HCT116 (cell line): Measurements from ENCODE around the gene CALN1. TPM values are rescaled to one million over a fixed set of nuclear protein-coding genes. Genes with fewer than 3 reads are reported as not detected.
"Not testable (repeated sequence)": the region's sequence is repeated elsewhere in the genome, so short reads cannot be mapped to it uniquely, and the experiment has no call there.

ENCODE experiments used
- ATAC-seq: fragments of 200-7000 bp; cut with Tn5 transposase; 2 replicates; pipeline ENCODE4 v1.9.1; 2020; ENCODE audit warnings: mild to moderate bottlenecking, moderate library complexity
- Bru-seq: library from RNA; stranded (reverse); fragments of 400-500 nt; gene quantifications from one replicate; lab custom pipeline; 2021; lab: Mats Ljungman, UMichigan
- BruChase-seq, 2 experiments: library from RNA; stranded (reverse); fragments of 400-500 nt; gene quantifications; one replicate each; lab custom pipeline; 2021; lab: Mats Ljungman, UMichigan
- BruUV-seq: library from RNA; stranded (reverse); fragments of 400-500 nt; replicated peaks from 2 replicates; lab custom pipeline; 2021; lab: Mats Ljungman, UMichigan
- CTCF ChIA-PET: fragments of 300-600 bp; sonication (Branson Sonifier 250); formaldehyde crosslinking; loops from one replicate; lab custom pipeline; 2021; ENCODE audit warnings: antibody characterized with exemption; lab: Charles Lee
- POLR2A ChIA-PET: fragments of 300-600, 350-600 bp; sonication (Branson Sonifier 250); formaldehyde crosslinking; loops from one replicate; lab custom pipeline; 2021; ENCODE audit warnings: antibody characterized with exemption; lab: Charles Lee
- RAD21 ChIA-PET, 2 experiments: fragments of 300-600 bp; sonication (Branson Sonifier 250); formaldehyde crosslinking; loops; one replicate each; lab custom pipeline; 2023; ENCODE audit warnings: low total read pairs in 2 of 2; ENCODE audit not compliant: uncharacterized antibody in 2 of 2, unreplicated experiment in 2 of 2, low non-redundant PET in 1 of 2; lab: Charles Lee
- DNase-seq: peaks from one replicate; pipeline ENCODE4 v3.0.0-alpha.2; 2010; ENCODE audit warnings: low read depth, low spot score
- H2AFZ ChIP-seq: fragments of 200-600 bp; shearing (Covaris generic), sonication (generic); 2 replicates; pipeline ENCODE4 v1.6.1; 2017; ENCODE audit warnings: low read depth, mixed run types, mixed read lengths, antibody characterized with exemption, low read length; ENCODE audit not compliant: poor library complexity, severe bottlenecking
- H3K27ac ChIP-seq: 2 replicates; pipeline ENCODE4 v1.5.1; 2012; ENCODE audit warnings: low read depth, low read length
- H3K27me3 ChIP-seq: fragments of 200-600 bp; sonication (generic); 2 replicates; pipeline ENCODE4 v1.6.1; 2016; ENCODE audit warnings: mixed run types, low read length, mixed read lengths; ENCODE audit not compliant: insufficient read depth
- H3K36me3 ChIP-seq, 2 experiments: fragments of 200-500 bp in 1 of 2; fragments of 200-600 bp in 1 of 2; sonication (Bioruptor generic) in 1 of 2; sonication (generic) in 1 of 2; 2 replicates each; pipeline versions ENCODE4 v1.5.1 to v1.6.1; 2014 to 2016; ENCODE audit warnings: low read length in 2 of 2, inconsistent platforms in 1 of 2, mixed read lengths in 1 of 2, mixed run types in 1 of 2; ENCODE audit not compliant: insufficient read depth in 2 of 2, control insufficient read depth in 1 of 2
- H3K4me1 ChIP-seq, 2 experiments: fragments of 200-600 bp in 1 of 2; sonication (generic) in 1 of 2; 2 replicates each; pipeline versions ENCODE4 v1.5.1 to v1.6.1; 2012 to 2017; ENCODE audit warnings: low read length in 2 of 2, inconsistent platforms in 1 of 2, mild to moderate bottlenecking in 1 of 2, mixed read lengths in 1 of 2, mixed run types in 1 of 2, moderate library complexity in 1 of 2; ENCODE audit not compliant: insufficient read depth in 2 of 2, control insufficient read depth in 1 of 2
- H3K4me2 ChIP-seq: fragments of 200-600 bp; sonication (generic); 2 replicates; pipeline ENCODE4 v1.6.1; 2017; ENCODE audit warnings: mixed run types, low read length, mixed read lengths
- H3K4me3 ChIP-seq, 2 experiments: fragments of 200-600 bp in 1 of 2; sonication (generic) in 1 of 2; replicated peaks in 1 of 2; 2 replicates each; pipeline ENCODE4 v1.5.1; 2011 to 2016; ENCODE audit warnings: low read length in 2 of 2, control low read depth in 1 of 2, low read depth in 1 of 2, mild to moderate bottlenecking in 1 of 2, mixed read lengths in 1 of 2, mixed run types in 1 of 2
- H3K79me2 ChIP-seq: fragments of 200-600 bp; sonication (generic); 2 replicates; pipeline ENCODE4 v1.6.1; 2017; ENCODE audit warnings: mild to moderate bottlenecking, mixed run types, low read length, moderate library complexity, mixed read lengths; ENCODE audit not compliant: insufficient read depth
- H3K9ac ChIP-seq: fragments of 200-600 bp; sonication (generic); 2 replicates; pipeline ENCODE4 v1.6.1; 2016; ENCODE audit warnings: low read length, mixed read lengths
- H3K9me2 ChIP-seq: fragments of 200-600 bp; sonication (generic), shearing (Covaris generic); 2 replicates; pipeline ENCODE4 v1.6.1; 2017; ENCODE audit warnings: mixed run types, mild to moderate bottlenecking, moderate library complexity; ENCODE audit not compliant: insufficient read depth
- H3K9me3 ChIP-seq, 2 experiments: fragments of 200-500 bp in 1 of 2; fragments of 200-600 bp in 1 of 2; sonication (Bioruptor generic) in 1 of 2; sonication (generic) in 1 of 2; 2 replicates each; pipeline ENCODE4 v1.6.1; 2014 to 2017; ENCODE audit warnings: low read length in 2 of 2, mixed read lengths in 2 of 2, inconsistent platforms in 1 of 2, low read depth in 1 of 2, mild to moderate bottlenecking in 1 of 2, mixed run types in 1 of 2, moderate library complexity in 1 of 2; ENCODE audit not compliant: control insufficient read depth in 1 of 2, insufficient read depth in 1 of 2
- H4K20me1 ChIP-seq: fragments of 200-600 bp; sonication (generic), shearing (Covaris generic); 2 replicates; pipeline ENCODE4 v1.6.1; 2017; ENCODE audit warnings: mixed run types, mild to moderate bottlenecking, moderate library complexity; ENCODE audit not compliant: insufficient read depth
- ZFX ChIP-seq: fragments of 450-650 bp; IDR thresholded peaks from 2 replicates; pipeline ENCODE4 v1.6.1; 2017
- intact Hi-C: fragments of 100-400 bp; cut with micrococcal nuclease; formaldehyde crosslinking; loops from 2 replicates; pipeline ENCODE4 v1.10.0; 2022
- long read RNA-seq: library from polyadenylated mRNA; unstranded; transcript quantifications from one replicate; pipeline ENCODE4 v2.0.0, GENCODE V29; 2021; ENCODE audit not compliant: unreplicated experiment
- polyA plus RNA-seq: library from polyadenylated mRNA; unstranded; fragments of >200 nt; gene quantifications from 2 replicates; pipeline ENCODE4 v1.2.1, GENCODE V29; 2012; ENCODE audit warnings: missing spikeins
- total RNA-seq: library from RNA; stranded (reverse); gene quantifications from one replicate; pipeline ENCODE4 v1.2.1, GENCODE V29; 2021; ENCODE audit not compliant: unreplicated experiment
- TF ChIP-seq, protein P1 (sequence below): IDR thresholded peaks from 2 replicates; pipeline ENCODE4 v1.6.1; 2012
- TF ChIP-seq, protein P2 (sequence below), 3 experiments: fragments of 200-600 bp in 1 of 3; sonication (generic) in 1 of 3; IDR thresholded peaks in 2 of 3; conservative IDR thresholded peaks in 1 of 3; 2 replicates each; pipeline ENCODE4 v1.5.1; 2012 to 2017; ENCODE audit warnings: low read depth in 2 of 3, low read length in 2 of 3, antibody characterized with exemption in 1 of 3, borderline replicate concordance in 1 of 3, control low read depth in 1 of 3, mild to moderate bottlenecking in 1 of 3, mixed read lengths in 1 of 3, mixed run types in 1 of 3, moderate library complexity in 1 of 3; ENCODE audit not compliant: insufficient read depth in 1 of 3

Gene CALN1
- total RNA-seq (0.17 TPM), Bru-seq, nascent RNA (percentile 18 among the genes with signal in this experiment), BruChase-seq, experiment 1, labeled RNA remaining after a 6-hour chase (percentile 18 among the genes with signal in this experiment), BruChase-seq, experiment 2, labeled RNA remaining after a 2-hour chase (percentile 24 among the genes with signal in this experiment)
- 0.04 TPM in 1 of 2 replicates, not detected in the other for polyA plus RNA-seq
- long read RNA-seq: 0 reads

DNA sequence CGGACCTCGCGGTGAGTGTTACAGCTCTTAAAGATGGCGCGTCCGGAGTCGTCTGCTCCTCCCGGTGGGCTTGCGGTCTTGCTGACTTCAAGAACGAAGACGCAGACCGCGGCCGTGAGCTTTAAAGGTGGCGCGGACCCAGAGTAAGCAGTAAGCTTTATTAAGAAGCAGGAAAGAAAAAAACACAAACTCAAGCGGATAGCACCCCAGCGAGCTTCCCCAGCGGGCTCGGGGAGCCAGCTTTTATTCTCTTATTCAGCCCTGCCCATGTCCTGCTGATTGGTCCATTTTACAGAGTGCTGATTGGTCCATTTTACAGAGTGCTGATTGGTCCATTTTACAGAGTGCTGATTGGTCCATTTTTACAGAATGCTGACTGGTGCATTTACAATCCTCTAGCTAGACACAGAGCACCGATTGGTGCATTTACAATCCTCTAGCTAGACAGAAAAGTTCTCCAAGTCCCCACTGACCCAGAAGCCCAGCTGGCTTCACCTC is at the start of gene CALN1:
TSS of gene CALN1 (minus strand) at position 218 of the 498 bp plus-strand sequence.
- H2AFZ ChIP-seq, ATAC-seq, H3K4me1 ChIP-seq, intact Hi-C loops, H3K27ac ChIP-seq, H3K9me2 ChIP-seq, H3K79me2 ChIP-seq, H3K36me3 ChIP-seq, DNase-seq, H3K4me3 ChIP-seq, POLR2A ChIA-PET, RAD21 ChIA-PET, CTCF ChIA-PET, H3K9me3 ChIP-seq, H4K20me1 ChIP-seq, BruUV-seq, H3K9ac ChIP-seq, H3K4me2 ChIP-seq: not testable (repeated sequence)
- H3K27me3 ChIP-seq: 0 out of 2 replicates have a peak, but pooled peaks cover 12% of the 10 kb centered on the region

DNA sequence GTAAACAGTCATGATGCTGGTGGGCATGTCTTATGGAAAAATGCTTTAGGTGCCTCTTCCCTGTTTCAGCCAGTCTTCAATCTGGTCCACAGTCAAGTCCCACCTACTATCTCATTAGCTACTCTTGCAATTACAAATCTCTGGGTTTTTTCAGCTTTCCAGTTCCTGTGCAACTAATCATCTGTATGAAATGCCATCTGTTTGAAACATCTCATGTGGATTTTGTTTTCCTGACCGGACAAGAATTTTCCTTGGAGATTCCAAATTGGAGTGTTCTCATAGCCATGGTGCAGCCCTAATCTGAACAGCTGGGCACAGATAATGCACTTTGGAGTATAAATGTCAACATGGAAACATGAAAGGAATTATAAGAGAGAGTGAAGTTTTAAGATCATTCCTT is 41.3 kb upstream of the CALN1 start:
- Histone ChIP-seq H3K9ac (no peak overlapping the region), H2AFZ (no peak overlapping the region), H3K27me3 (no peaks in the 10 kb centered on the region), H3K4me1 (no peaks in the 10 kb centered on the region), H3K9me3 (no peaks in the 10 kb centered on the region), H3K27ac (no peak overlapping the region), H3K79me2 (no peaks in the 10 kb centered on the region), H3K4me3 (no peak overlapping the region), H4K20me1 (no peaks in the 10 kb centered on the region; the same call in 1 of the 2 replicates), H3K36me3 (no peaks in the 10 kb centered on the region), H3K9me2 (no peaks in the 10 kb centered on the region), H3K4me2 (no peak overlapping the region)
- ChIA-PET POLR2A (no interaction called here), CTCF (no interaction called here), RAD21 (no interaction called here)
- intact Hi-C loops: no loop called here
- ATAC-seq (no peak), DNase-seq (no peak)
- TF ChIP-seq ZFX: no peak
- TF ChIP-seq, protein P1, sequence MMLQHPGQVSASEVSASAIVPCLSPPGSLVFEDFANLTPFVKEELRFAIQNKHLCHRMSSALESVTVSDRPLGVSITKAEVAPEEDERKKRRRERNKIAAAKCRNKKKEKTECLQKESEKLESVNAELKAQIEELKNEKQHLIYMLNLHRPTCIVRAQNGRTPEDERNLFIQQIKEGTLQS: no peak
- TF ChIP-seq, protein P2, sequence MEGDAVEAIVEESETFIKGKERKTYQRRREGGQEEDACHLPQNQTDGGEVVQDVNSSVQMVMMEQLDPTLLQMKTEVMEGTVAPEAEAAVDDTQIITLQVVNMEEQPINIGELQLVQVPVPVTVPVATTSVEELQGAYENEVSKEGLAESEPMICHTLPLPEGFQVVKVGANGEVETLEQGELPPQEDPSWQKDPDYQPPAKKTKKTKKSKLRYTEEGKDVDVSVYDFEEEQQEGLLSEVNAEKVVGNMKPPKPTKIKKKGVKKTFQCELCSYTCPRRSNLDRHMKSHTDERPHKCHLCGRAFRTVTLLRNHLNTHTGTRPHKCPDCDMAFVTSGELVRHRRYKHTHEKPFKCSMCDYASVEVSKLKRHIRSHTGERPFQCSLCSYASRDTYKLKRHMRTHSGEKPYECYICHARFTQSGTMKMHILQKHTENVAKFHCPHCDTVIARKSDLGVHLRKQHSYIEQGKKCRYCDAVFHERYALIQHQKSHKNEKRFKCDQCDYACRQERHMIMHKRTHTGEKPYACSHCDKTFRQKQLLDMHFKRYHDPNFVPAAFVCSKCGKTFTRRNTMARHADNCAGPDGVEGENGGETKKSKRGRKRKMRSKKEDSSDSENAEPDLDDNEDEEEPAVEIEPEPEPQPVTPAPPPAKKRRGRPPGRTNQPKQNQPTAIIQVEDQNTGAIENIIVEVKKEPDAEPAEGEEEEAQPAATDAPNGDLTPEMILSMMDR (IDR thresholded peaks at IDR 0.05 in 2 of 3, conservative IDR thresholded peaks at IDR 0.05 in 1 of 3; ENCODE audit: borderline replicate concordance in 1 of 3, insufficient read depth in 1 of 3, low read depth in 2 of 3, low read length in 2 of 3): no peak
- BruUV-seq: no TSS peak
